Fibroblast of skin of back (primary cell): ENCODE results near the gene FBN1.

Source experiments
- DNase-seq: peaks from one replicate; pipeline ENCODE4 v3.0.0-alpha.2; 2013

Gene FBN1

DNA sequence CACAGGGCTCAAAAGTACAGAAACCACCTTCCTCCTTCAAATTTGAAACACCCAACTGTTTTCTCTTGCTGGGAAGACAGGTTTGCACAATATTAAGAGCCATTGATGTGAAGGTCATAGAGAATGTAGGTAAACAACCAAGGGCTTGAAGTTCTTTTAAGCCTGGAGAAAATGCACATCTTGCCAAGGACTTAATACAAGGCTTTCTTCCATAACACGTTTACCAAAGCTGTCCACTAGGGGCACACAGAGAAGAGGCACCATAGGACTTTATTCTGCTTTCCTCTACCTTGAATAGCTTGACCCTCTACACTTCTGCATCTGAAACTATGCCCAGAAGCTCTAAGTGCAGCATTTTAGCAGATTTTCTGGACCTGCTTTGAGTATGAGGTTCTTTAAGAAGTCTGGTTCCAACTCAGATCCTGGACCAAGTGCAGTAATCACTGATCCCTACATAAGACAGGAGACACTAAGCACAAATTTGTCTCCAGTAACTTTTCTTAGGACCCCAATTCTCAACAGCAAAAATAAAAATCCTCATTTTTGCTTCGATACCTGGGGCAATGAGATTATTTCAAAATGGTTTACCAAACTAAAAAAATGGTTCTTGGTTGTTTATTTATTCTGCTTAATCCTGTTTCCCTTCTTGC lies 138.0 kb downstream of the FBN1 start:
- DNase-seq, result peak; percentile 65

DNA sequence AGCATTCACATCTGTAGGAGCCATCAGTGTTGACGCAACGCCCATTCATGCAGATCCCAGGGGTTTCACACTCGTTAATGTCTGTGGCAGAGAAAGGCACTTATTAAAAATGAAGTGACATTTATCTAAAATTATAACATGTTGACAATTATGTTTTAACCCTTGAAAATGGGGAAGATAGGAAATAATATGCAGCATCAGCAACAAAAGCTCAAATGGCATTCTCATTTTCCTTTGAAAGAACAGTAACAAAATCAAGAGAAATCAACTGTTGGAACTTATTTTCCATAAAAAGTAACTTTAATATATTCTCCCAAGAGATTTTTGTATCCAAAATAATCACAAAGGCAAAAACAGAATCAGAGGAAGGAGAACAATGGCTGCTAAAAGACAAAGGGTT lies 140.4 kb downstream of the FBN1 start:
- no peak for DNase-seq

DNA sequence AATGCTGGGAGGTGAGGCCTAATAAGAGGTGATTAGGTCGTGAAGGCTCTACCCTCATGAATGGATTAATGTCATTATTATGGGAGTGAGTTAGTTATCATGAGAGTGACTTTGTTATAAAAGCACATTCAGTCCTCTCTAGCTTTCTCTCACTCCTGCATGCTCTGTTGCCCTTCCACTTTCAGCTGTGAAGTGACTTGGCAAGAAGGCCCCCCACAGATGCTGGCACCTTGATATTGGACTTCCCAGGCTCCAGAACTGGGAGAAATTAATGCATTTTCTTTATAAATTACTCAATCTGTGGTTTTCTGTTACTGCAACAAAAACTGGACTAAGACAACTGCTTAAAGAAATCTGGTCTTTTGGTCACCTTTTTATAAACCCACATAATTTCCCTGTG lies 144.3 kb downstream of the FBN1 start:
- no peak for DNase-seq

DNA sequence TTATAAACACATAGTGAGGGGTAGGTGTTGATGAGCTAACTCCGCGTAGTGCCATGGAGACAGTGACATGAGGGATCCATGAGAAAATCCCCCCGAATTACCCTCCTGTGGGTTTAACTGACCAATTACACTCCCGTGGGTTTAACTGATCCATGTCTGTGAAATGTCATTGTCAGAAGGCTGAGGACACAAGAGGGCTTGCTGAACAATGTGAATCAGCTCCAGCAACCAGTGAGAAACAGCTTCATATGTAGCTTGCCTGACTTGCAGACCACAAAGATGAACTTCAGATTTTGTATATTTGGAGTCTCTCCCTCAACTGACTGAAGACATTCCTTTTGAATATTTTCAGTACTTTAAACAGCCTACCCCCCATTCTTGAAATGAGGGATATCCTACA lies 144.9 kb downstream of the FBN1 start:
- DNase-seq, result peak; percentile 28

DNA sequence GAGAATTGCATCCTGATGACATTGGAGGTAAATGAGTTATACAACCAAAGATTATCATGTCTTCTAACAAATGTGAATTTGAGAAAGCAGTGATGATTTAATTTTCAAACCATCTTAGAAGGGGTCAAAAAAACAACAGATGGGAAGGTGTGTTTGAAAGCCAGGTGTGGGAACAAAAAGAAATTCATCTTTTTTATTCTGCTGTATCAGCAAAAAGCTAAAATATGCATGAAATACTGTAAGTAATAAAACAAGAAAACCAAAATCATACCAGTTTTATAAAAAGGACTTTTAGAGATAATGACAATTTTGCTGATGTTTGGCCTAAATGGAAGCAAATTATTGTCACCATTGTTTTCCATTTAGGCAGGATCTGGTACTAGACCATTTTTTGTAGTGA lies 145.5 kb downstream of the FBN1 start:
- DNase-seq, result no peak

DNA sequence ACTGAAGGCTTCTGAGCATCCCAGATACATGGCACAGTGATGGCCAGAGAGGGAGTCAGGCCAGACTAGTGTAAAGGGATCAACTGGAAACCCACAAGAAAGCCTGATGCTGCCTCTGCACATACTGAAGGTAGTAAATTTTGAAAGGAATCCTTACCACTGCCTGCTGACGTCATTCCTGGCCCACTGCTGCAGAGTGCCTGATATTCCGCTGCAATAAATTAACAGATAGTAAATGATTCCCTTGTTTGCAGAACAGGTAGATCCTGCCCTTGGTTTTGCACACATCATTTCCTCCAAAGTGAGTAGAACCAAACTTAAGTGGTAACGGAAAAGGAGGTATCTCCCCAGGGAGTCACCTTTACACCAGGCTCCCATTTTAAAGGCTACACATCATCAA lies 146.7 kb downstream of the FBN1 start:
- no peak for DNase-seq

DNA sequence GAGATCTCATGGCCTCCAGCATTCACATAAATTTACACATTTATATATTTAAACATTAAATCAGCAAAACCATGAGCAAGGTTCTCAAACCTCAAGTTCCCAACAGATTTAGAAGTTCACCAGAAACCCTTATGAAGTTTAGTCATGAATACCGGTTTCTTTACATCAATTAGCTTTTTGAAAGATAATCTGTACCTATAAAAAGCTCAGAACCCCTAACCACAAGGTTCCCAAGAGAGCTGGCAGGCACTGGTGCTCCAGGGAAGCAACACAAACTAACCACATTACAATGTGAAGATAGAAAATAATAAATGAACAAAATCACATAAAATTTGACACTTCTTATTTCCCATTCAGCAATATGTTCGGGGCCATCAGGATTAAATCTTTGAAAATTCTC lies 150.9 kb downstream of the FBN1 start:
- DNase-seq, result peak; percentile 62

DNA sequence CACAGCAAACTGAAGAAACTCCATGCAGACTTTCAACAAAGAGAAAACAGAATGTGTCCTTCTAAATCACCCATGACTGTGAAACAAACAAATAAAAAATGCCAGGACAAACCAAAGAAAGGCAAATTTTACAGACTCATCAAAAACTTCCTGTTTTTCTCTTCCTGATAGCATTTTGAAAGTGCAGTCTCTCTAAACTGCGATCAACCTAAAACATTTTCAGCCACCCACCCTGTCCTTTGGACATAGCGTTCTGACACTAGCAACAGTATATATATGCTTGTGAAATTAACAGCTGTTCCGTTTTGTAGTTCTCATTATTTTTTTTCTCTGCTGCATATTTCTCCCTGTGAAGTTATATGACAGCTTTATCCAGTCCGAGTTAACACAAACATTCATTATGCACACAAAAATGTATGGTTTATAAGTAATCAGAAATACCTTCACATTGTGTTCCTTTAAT lies 151.7 kb downstream of the FBN1 start:
- DNase-seq, result no peak

DNA sequence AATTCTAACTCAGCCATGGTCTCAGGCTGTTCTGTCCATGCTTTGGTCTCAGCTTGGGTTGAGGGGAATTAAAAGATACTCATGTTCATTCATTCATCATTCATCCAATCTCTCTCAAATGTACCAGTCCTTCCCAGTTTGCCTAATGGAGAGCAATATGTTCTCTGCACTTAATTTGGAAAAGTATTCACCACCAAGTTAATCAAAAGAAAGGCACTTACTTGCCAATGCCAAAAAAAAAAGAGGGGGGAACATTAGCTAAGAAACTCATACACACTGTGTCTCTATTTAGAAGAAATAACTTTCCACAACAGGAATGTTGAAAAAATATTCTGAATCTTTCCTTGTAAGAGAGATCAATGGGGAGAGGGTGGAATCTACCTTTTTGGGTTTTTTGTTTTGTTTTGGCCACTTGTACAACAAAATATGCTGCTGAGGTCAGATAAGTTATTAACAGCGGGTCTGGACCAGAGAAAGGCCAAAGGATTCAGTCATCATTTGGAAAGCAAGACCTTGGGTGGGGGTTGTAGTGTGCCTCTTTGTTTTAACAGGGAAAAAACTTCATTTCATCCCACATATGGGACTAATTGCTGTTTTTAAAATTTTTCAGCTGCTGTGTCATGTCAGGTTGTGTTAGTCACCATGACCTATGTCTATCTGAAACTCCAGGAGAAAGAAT lies 152.3 kb downstream of the FBN1 start:
- peak; percentile 95 for DNase-seq

DNA sequence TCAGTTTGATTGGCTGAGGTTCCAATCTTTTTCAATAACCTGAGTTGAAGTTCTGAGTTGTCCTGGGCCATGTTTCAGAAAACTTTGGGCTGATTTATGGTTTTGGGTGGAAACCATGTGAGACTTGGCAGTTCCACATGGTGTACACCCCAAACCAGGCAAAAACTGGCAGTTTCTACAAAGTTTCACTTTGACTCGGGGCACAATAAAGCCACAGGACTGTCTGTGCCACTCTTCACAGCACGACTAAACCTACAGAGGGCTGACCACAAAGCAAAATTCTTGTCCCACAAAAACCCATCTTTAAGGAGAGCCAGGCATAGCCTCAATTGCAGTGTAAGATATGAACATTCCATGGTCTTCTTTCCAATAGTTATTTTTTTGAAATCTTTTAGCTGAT lies 159.3 kb downstream of the FBN1 start:
- no peak for DNase-seq

DNA sequence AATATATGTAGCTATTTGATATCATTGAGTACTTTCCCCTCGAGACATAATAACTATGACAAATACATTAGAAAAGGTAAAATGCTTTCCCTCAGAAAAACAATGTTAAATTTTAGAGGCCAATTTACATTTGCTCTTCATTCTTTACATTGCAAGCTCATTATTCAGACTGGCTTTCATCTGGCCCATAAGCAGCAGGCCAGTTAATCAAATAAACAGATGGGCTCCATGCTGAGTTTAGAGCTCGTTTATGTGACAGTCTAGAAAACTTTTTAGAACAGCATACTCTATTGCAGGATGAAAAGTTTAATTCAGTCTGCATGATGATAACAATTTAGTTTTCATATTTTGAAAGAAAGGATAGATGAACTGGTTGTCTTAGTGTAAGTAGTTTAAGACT lies 163.7 kb downstream of the FBN1 start:
- peak; percentile 42 for DNase-seq

DNA sequence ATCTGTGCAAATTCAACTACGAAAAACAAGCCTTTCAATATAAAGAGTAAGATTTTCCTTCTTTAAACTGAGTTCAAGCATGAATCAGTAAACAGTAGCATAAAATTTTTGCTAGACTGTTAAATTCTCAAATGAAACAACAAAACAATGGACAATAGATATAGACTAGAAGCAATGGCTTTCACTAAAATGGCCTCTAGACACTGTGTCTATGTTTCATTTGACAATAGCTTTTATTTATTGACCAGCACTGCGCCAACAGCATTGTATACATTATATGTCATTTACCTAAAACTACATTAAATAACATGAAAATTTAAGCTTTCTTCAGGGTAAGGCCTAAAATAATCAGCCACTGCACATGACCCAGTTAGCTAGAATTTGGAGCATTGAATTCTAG lies 165.8 kb downstream of the FBN1 start:
- no peak for DNase-seq

DNA sequence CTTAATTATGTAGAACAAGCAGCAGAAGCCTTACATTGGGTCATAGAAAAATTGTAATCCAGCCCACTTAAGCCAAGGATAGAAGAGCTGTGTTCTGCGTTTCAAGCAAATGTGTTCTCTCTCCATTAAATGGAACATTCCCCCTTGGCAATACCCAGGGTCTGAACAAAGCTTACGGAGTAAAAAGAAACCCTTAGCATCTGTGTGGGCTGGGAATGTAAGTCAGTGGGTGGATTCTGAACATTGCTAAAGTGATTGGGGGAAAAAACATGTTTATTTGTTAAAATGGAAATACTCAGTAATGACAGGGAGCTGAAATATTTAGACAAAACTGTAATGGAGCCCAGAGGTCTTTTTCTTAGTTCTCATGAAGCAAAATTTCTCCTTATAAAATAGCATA lies 166.9 kb downstream of the FBN1 start:
- DNase-seq, result no peak

DNA sequence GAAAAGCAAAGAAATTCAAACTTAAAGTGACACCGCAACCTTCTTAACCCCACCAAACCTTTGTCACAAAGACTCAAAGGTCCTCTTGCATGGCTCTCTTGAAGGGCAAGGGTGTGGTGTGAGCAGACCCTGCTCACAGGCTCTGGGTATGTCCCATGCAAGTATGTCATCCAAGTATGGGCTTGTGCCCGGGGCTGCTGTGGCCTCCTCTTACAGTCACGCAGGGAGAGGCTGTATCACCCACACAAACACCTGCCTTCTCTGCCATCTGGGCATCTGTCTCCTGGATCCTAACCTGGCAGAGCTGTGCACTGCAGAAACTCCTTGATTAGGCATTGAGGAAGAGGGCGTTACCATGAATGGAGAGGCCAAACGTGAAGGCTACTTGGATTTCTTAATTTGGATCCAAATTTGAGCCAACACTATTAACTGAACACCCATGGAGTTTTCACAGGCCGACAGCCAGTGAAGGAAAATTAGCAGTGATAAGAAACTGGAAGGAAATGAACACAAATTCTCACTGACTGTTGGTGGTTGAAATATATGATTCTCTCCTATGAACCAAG lies 167.6 kb downstream of the FBN1 start:
- DNase-seq, result no peak

DNA sequence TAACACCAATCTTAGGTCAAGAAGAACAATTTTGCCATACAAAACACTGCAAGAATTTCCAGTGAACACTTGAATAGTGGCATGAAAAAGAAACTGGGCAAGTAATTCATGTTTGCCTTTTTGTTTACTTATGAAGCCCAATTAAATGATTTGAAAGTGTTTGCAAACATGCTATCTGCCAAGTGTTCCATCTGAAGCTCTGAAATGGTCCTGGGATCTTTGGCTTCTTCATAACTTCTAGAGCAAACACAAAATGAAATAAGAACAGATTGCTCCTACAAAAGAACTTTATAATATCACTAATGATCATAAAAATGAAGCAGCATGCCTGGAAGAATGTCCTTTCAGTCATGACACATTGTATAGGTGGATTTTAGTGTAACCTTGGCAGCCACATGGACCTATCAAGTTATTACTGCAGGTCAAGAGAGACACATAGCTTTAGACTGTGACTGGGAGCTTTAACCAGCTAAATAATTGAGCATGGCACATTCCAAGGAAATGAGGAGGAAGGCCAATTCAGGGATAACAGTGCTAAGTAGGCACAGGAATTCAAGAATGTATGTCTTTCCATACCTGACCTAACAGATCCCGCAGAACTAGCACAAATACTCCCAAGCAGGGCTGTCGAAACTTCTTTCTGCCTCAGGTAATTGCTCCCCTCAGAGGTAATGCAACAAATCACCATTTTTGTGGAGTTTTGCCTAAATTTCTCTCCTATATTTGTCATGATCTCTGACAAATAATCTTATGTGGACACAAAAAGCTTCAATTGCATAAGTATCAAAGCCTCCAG lies 169.7 kb downstream of the FBN1 start:
- peak; percentile 36 for DNase-seq

DNA sequence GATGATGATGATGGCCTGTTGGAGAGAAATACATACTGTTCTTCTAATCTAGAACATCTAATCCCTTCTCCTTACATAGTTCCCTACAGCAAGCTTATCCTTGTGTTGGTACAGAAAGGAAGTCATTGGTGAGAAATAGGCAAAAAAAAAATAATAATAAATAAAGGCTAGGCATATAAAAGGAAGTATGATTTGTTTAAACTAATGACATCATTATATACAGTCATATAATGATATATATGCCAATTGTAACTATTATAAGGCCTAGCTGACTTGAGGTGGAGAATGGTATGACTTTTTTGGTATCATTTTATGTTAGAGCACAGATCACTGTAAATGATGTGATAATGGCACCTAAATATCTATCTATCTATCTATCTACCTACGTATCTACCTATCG lies 171.8 kb downstream of the FBN1 start:
- no peak for DNase-seq

DNA sequence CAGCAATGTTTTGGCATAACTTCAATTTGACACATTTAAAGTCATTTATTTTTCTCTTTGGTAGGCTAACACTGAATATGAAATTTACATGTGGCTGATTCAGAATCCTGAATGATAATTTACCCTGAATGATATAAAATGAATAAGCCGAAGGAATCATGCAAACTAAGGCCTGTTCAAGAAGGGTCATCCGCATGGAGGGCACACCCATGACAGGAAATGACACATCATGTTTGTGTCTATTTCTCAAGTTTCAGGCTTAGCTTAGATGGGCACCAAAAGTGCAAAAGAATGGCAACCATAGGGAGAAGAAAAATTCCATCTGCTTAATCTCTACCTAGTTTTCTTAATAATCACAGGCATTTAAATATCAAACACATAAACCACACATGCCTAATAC lies 172.8 kb downstream of the FBN1 start:
- peak; percentile 81 for DNase-seq

DNA sequence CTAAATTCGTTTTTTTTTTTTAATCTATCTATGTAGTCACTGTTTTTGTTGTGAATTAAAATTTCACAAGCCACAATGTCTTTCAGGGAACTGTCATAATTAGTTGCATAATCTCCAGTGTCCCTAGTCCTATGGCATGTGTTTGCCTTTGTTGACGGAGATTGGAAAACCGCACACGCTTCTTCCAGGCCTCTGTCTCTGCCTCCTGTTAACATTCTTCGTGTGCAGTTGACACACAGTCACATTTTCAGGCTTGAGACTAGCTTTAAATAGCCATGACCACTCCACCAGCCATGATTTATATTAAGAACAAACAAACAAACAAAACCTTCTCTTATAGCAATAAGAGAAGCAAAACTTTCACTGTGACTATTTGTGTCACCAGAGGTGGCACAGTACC lies 174.4 kb downstream of the FBN1 start:
- DNase-seq, result no peak

DNA sequence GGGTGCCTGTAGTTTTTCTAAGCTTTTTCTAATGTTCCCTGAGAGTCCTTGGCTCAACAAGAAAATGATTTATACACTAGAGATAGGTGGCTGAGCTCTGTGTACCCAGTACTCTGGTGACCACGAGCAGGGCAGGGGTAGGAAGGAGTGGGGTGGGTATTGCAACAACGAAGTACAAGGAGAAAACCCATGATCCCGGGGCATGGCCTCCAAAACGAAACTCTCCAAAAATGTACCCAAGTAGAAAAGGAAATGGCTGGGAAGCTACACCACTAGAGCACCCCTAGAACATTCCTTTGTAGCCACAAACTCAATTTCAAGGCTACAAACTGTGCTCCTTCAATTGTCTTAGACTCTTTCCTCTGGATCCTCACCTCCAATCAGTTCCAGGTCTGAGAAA lies 175.4 kb downstream of the FBN1 start:
- DNase-seq, result no peak

DNA sequence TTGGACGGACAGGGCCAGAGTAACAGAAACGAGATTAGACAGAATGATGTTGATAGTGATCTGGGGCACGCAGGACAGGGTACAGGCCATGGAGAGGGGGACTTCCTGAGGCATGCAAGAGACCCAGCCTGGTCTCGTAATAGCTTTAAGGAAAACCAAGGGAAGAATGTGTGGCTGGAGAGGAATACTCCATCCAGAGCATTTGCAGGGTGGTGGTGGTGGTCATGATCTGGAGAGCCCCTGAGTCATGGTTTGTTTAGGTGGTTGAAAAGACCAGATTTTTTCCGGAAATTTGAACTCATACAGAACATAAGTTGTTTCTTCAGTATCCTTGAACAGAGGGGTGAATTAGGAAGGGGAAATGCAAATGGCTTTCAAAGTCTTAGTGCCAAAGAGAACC lies 175.8 kb downstream of the FBN1 start:
- DNase-seq, result peak; percentile 38

DNA sequence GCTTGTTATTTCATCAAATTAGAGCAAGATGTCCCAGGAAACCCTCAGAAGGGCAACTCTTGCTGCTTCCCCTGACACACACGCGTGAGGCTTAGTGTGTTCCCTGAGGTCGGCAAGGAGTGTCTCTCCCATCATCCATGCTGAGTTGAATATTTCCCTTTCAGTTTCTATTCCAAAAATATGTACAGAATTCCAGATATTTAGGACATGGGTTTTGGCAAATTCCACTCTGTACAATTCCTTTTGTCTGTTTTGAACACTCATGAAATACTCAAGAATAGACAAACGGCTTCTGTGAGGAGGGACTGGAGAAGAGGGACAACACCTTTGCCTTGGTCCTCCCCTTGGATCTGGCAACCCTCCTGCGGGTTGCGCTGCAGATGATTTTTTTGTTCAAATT lies 176.2 kb downstream of the FBN1 start:
- DNase-seq, result peak; percentile 71

DNA sequence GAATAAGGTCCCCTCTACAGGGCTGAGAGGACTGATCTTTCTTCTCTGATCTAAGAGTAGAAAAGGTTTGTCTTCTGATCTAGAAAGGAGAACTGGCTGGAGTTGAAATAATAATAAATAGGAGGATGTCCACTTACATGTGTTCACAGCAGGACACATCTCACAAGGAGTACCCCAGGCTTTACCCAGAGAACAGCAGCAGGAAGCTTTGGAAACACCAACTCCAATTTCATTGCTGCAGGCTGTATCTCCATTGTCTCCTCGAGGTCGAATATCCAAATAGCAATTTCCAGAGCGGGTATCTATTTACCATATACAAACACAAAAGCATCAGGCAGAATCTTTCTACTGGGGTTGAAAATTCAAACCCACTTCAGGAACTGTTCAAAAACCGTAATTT lies 177.7 kb downstream of the FBN1 start:
- DNase-seq, result no peak

DNA sequence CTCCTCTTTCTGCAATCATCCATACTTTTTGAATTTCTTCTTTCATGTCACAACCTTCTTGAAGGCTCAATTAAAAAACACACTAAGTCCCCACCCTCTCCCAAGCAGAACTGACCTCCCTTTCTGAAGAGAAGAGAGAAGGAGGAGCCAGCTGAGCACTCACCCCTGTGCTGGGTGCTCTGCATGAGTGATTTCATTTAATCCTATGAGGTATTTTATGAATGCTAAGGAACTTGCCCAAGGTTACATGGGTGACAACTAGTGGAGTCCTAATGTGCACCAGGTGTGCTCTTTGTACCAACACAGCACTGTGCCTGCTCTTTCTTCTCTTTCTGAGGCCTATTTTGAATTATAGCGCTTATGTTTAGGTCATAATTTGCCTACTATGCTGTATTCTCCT lies 178.7 kb downstream of the FBN1 start:
- no peak for DNase-seq

DNA sequence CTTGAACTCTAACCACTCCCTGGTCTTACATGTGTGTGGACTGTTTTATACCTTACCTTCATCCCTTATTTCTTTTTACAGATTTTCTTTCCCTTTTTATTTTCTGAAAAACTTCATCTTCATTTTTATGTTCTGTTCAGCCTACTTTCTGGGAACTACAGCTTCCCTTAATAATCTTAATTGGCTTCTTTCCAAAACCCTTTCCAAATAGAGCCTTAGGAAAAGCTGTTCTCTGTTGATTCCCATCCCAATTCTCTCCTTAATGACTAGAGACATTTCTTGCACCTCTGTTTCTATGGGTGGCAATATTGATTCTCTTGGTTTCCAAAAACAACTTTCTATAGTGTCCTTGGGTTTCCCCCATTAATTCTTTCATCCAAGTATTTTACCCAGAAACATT lies 179.4 kb downstream of the FBN1 start:
- no peak for DNase-seq
